ENCODE results near the gene CARHSP1. TPM values are rescaled to one million over a fixed set of nuclear protein-coding genes. Genes with fewer than 3 reads are reported as not detected.

Gene CARHSP1
- total and polyA plus RNA-seq, 12 donors, result 87.6 to 314 (median 194) TPM

- no peaks in the 10 kb centered on the region for H3K27me3 ChIP-seq
- no peaks in the 10 kb centered on the region for H3K9me3 ChIP-seq (replicated peaks in 1 of 3)
- H3K4me1 ChIP-seq (replicated peaks in 1 of 2), result peaks cover 76 to 78% of the 10 kb centered on the region in 2 donors
- 59 to 74% (median 64%) methylated on average over 5 to 14 of the region's 14 CpGs for WGBS, 4 donors
- peak overlapping the region; percentile 70 to 91 (median 87) for H3K27ac ChIP-seq
- H3K4me3 ChIP-seq, result peak overlapping the region in 1 of 4 donors; percentile 27
- TF ChIP-seq POLR2A (IDR thresholded peaks at IDR 0.05) (no peak), CTCF (IDR thresholded peaks at IDR 0.05) (no peak)
- H3K36me3 ChIP-seq (replicated peaks in 1 of 2), result peaks cover 0 to 21% of the 10 kb centered on the region in 2 donors
- intact Hi-C loops (cut with DNase I), result no loop called here
- peak in 5 of 7 donors; percentile 42 to 79 (median 74) for DNase-seq
Measured at GRCh38 chr16:8861563-8862308, 7.1 kb downstream of the CARHSP1 start.

GRCh38 chr16:8859913-8860881 lies 8.6 kb downstream of the CARHSP1 start:
- intact Hi-C loops (cut with DNase I), result no loop called here
- Histone ChIP-seq H3K9me3 (replicated peaks in 1 of 3) (no peaks in the 10 kb centered on the region), H3K4me1 (replicated peaks in 1 of 2) (peaks cover 62 to 65% of the 10 kb centered on the region in 2 donors), H3K36me3 (replicated peaks in 1 of 2) (peaks cover 0 to 35% of the 10 kb centered on the region in 2 donors), H3K4me3 (peak overlapping the region in 1 of 4 donors; percentile 13), H3K27me3 (no peaks in the 10 kb centered on the region), H3K27ac (peak overlapping the region; percentile 53 to 91 (median 80))
- peak in 6 of 7 donors; percentile 70 to 92 (median 89) for DNase-seq
- peak in 1 of 2 donors; percentile 19 for TF ChIP-seq POLR2A (IDR thresholded peaks at IDR 0.05)
- TF ChIP-seq CTCF (IDR thresholded peaks at IDR 0.05), result no peak
- 48 to 55% (median 51%) methylated on average over 22 to 25 of the region's 25 CpGs for WGBS, 4 donors

GRCh38 chr16:8858994-8859912 lies 9.6 kb downstream of the CARHSP1 start:
- peaks cover 0 to 44% of the 10 kb centered on the region in 2 donors for H3K36me3 ChIP-seq (replicated peaks in 1 of 2)
- 90 to 93% (median 92%) methylated on average over 14 to 31 of the region's 31 CpGs for WGBS, 4 donors
- H3K4me1 ChIP-seq (replicated peaks in 1 of 2), result peaks cover 52 to 56% of the 10 kb centered on the region in 2 donors
- peak in 3 of 7 donors; percentile 14 to 36 (median 17) for DNase-seq
- peak overlapping the region; percentile 53 to 91 (median 80) for H3K27ac ChIP-seq
- TF ChIP-seq POLR2A (IDR thresholded peaks at IDR 0.05), result no peak
- no peak for TF ChIP-seq CTCF (IDR thresholded peaks at IDR 0.05)
- H3K4me3 ChIP-seq, result peak overlapping the region in 1 of 4 donors; percentile 13
- no peaks in the 10 kb centered on the region for H3K27me3 ChIP-seq
- intact Hi-C loops (cut with DNase I), result no loop called here
- H3K9me3 ChIP-seq (replicated peaks in 1 of 3), result no peaks in the 10 kb centered on the region
